Natural killer cell treated with Interleukin-12 subunit alpha and Interleukin-12 subunit beta and Interleukin-15 and Interleukin-18, amount 100 ng/mL, for 72 hours (primary cell): ENCODE data around the gene SLC27A6. TPM values are rescaled to one million over a fixed set of nuclear protein-coding genes. Genes with fewer than 3 reads are reported as not detected.
"Not testable (repeated sequence)": the region's sequence is repeated elsewhere in the genome, so short reads cannot be mapped to it uniquely, and the experiment has no call there.

ENCODE experiments used
- ATAC-seq, 2 donors: fragments of 150-1000 bp; cut with Tn5 transposase in 1 of 2; sonication (Bioruptor Pico), chemical (Tn5 transposase) in 1 of 2; 2 replicates each; pipeline ENCODE4 v1.10.0; 2021
- DNase-seq: peaks from one replicate; pipeline ENCODE4 v3.0.0; 2022; ENCODE audit warnings: low spot score
- H3K27ac Mint-ChIP-seq, 2 donors: 1 replicate in 1 of 2; 2 replicates in 1 of 2; pipeline ENCODE4 v1.8.0; 2022; ENCODE audit warnings: mixed read lengths in 2 of 2, mild to moderate bottlenecking in 1 of 2, moderate library complexity in 1 of 2
- H3K27me3 Mint-ChIP-seq, 2 donors: 1 replicate in 1 of 2; 2 replicates in 1 of 2; pipeline ENCODE4 v1.8.0; 2022; ENCODE audit warnings: mixed read lengths in 2 of 2
- H3K36me3 Mint-ChIP-seq: one replicate; pipeline ENCODE4 v1.8.0; 2022; ENCODE audit warnings: mixed read lengths
- H3K4me1 Mint-ChIP-seq, 2 donors: 1 replicate in 1 of 2; 2 replicates in 1 of 2; pipeline ENCODE4 v1.8.0; 2022; ENCODE audit warnings: low read depth in 2 of 2, mixed read lengths in 2 of 2, mild to moderate bottlenecking in 1 of 2
- H3K4me3 Mint-ChIP-seq: one replicate; pipeline ENCODE4 v1.8.0; 2022; ENCODE audit warnings: mixed read lengths
- H3K9me3 Mint-ChIP-seq: 2 replicates; pipeline ENCODE4 v1.8.0; 2022; ENCODE audit warnings: mixed read lengths
- total RNA-seq, 2 donors: library from RNA; stranded (reverse); gene quantifications; one replicate each; pipeline ENCODE4 v1.2.3, GENCODE V29; 2022

The SLC27A6 gene
- total RNA-seq, 2 donors from 2014 or later, result not detected

DNA sequence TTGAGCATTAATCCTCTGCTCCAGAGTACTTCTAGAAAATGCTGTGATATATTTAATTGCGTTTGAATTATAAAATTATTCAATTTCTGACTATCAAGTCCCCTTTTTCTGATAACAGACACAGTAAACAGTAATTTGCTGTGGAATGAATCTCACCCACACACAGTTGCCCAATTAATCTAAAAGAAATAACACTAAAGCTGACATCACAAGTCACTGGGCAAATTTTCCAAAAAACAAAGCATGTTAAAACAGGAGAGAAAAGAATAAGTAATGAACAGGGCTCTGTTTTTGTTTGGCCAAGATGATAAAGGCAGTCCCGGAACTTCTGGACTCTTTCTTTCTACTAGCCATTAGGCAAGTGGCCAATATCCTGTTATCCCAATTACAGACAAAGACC is 56.5 kb downstream of the SLC27A6 start:
- Mint-ChIP-seq H3K4me1 (no peaks in the 10 kb centered on the region), H3K27ac (no peak overlapping the region), H3K9me3 (peaks cover 4% of the 10 kb centered on the region), H3K36me3 (no peaks in the 10 kb centered on the region), H3K4me3 (no peak overlapping the region), H3K27me3 (peaks cover 2 to 11% of the 10 kb centered on the region in 2 donors)
- ATAC-seq (no peak), DNase-seq (no peak)

DNA sequence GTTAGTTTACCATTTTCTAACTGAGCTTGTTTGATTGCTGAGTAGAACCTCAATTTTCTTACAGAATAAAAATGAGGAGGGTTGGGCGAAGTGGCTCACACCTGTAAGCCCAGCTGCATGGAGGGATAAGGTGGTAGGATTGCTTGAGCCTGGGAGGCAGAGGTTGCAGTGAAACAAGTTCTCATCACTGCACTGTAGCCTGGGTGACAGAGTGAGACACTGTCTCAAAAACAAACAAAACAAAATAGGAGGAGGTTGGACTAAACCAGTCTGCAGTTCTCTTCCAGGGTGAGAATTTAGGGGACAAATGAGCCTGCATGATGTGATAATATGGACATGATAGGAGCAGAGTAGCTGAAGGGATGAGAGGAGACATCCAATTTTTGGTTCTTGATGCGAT is 57.3 kb downstream of the SLC27A6 start:
- H3K4me3 Mint-ChIP-seq, result no peak overlapping the region
- ATAC-seq (no peak), DNase-seq (no peak)
- H3K27ac Mint-ChIP-seq, result no peak overlapping the region
- no peaks in the 10 kb centered on the region for H3K4me1 Mint-ChIP-seq
- no peaks in the 10 kb centered on the region for H3K36me3 Mint-ChIP-seq
- peaks cover 4% of the 10 kb centered on the region for H3K9me3 Mint-ChIP-seq
- peaks cover 2 to 11% of the 10 kb centered on the region in 2 donors for H3K27me3 Mint-ChIP-seq

DNA sequence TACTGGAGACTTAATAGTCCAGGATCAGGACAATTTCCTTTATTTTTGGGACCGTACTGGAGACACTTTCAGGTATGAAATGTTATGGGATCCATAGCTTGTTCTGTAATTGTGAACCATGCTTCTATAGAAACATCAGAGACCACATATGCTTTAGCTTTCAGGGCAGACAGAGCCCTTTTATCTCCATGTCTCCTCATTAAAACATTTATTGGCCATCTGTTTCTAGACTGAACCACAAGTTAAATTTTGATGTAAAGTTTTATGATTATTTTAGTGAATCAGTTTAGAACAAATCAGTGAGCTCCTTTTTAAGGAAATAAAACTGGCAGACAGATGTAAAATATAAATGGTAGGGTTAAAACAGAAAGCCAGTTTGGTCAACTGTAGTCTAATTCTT is 62.0 kb downstream of the SLC27A6 start:
- Mint-ChIP-seq H3K36me3 (no peaks in the 10 kb centered on the region), H3K27ac (no peak overlapping the region), H3K4me3 (no peak overlapping the region), H3K27me3 (peaks cover 2 to 7% of the 10 kb centered on the region in 2 donors), H3K4me1 (no peaks in the 10 kb centered on the region), H3K9me3 (peaks cover 4% of the 10 kb centered on the region)
- DNase-seq, result no peak
- no peak for ATAC-seq

DNA sequence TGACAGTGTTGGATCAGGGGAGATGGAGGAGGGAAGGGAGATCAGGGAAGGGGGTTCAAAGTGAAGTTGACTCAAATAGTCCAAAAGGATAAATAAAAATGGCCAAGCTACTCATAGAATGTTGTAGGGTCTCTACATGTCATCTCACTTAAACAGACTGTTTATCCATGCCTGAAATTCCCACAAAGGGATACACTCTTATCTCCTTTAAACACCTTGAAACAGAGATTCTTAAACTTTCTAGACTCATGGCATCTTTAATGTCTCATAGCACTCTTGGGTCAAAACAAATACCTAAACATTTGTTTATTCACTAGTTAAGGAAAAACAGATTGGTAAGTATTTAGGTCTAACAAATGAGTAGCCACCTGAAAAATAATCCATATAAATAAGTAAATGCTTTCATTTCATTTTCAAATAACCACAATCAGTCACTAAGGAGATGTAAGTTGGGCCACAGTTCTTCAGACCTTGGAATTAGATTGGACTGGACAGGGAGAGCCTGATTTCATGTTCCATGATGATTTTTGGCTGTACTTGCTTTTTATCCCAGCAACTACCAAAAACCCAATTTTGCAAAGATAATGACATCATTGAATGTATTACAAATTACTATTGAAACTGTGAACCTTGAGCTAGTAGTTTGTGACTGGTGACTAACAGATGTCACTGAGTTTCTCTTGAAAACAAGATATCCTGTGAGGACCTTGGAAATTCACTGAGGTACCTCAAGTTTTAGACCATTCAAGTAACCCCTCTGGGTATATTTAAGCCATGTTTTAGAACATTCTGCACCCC is 66.8 kb downstream of the SLC27A6 start:
- no peak overlapping the region for H3K4me3 Mint-ChIP-seq
- no peak overlapping the region for H3K27ac Mint-ChIP-seq
- no peaks in the 10 kb centered on the region for H3K4me1 Mint-ChIP-seq
- no peak for ATAC-seq
- H3K27me3 Mint-ChIP-seq, result no peaks in the 10 kb centered on the region
- peaks cover 3% of the 10 kb centered on the region for H3K9me3 Mint-ChIP-seq
- H3K36me3 Mint-ChIP-seq, result no peaks in the 10 kb centered on the region
- DNase-seq, result no peak

DNA sequence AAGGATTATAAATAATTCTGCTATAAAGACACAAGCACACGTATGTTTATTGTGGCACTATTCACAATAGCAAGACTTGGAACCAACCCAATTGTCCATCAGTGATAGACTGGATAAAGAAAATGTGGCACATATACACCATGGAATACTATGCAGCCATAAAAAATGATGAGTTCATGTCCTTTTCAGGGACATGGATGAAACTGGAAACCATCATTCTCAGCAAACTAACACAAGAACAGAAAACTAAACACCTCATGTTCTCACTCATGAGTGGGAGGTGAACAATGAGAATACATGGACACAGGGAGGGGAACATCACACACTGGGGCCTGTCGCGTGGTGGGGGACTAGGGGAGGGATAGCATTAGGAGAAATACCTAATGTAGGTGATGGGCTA is 71.0 kb downstream of the SLC27A6 start:
- H3K27me3 Mint-ChIP-seq, H3K4me3 Mint-ChIP-seq, H3K4me1 Mint-ChIP-seq, H3K36me3 Mint-ChIP-seq, H3K9me3 Mint-ChIP-seq, ATAC-seq, H3K27ac Mint-ChIP-seq, DNase-seq: not testable (repeated sequence)

DNA sequence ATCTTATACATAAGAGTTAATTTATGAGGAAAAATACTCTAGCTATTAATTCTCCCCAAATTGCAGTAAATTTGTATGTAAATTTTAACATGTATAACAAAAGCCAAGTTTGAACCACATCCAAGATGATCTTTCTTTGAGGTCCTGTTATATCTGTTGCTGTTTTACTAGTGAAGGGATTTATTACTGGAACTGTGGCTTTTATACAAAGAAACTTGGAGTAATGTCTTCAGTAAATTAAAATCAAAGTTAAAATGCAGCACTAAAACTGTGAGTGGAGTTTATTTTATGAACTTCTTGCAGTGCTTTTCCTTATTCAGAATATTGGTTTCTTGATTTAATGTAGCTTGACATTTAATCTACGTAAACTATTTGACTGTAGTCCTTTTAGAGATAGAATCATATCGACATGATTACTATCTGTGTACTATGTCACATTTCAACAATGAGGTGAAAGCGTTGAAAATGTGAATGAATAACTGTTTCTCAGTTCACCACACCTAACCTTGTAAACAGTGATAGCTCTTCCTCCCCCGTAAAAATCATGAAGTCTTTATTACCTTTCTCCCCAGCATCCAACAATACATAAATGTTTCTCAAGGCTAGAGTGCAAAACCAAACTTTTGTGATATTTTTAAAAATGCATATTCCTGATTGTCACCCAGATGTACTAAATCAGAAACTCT is 76.1 kb downstream of the SLC27A6 start:
- no peak overlapping the region for H3K27ac Mint-ChIP-seq
- peaks cover 0 to 7% of the 10 kb centered on the region in 2 donors for H3K27me3 Mint-ChIP-seq
- DNase-seq, result no peak
- no peak overlapping the region for H3K4me3 Mint-ChIP-seq
- H3K36me3 Mint-ChIP-seq, result peaks cover 10% of the 10 kb centered on the region
- ATAC-seq, result no peak
- H3K9me3 Mint-ChIP-seq, result peaks cover 20% of the 10 kb centered on the region
- H3K4me1 Mint-ChIP-seq, result no peaks in the 10 kb centered on the region

DNA sequence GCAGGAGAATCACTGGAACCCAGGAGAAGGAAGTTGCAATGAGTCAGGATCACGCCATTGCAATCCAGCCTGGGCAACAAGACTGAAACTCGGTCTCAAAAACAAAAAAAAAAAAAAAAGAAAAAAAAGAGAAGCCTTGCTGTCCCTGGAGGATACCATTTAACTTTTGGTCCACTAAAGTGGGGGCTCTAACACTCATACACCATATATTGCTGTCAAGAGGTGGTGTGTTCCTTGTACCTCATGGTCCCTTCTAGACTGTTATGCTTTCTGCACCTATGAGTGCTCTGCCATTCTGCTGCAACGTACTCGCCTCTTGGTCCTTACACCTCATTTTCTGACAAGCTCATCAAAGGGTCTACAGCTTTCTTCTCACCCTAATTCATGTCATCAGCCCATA is 77.0 kb downstream of the SLC27A6 start:
- H3K4me3 Mint-ChIP-seq, result no peak overlapping the region
- H3K27me3 Mint-ChIP-seq, result peaks cover 0 to 7% of the 10 kb centered on the region in 2 donors
- no peaks in the 10 kb centered on the region for H3K4me1 Mint-ChIP-seq
- DNase-seq, result no peak
- peaks cover 10% of the 10 kb centered on the region for H3K36me3 Mint-ChIP-seq
- H3K9me3 Mint-ChIP-seq, result peaks cover 20% of the 10 kb centered on the region
- H3K27ac Mint-ChIP-seq, result no peak overlapping the region
- ATAC-seq, result no peak

DNA sequence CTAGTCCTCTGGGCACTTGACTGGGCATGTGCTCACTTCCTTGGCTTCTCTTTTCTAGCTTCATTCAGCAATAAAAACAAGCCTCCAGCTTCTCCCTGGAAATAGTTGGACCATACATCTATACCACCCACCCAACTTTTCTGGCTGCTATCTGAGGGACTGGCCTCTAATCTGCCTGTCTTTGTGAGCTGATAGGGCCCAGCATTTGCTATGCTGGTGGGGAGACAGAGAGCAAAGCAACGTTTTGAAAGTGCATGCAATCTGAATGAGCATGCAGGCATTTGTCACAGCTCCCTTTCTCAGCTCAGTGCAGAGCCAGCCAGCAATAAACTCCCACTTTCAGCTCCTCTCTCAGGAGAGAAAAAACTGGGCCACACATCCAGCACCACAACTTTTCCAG is 78.6 kb downstream of the SLC27A6 start:
- Mint-ChIP-seq H3K9me3 (peaks cover 20% of the 10 kb centered on the region), H3K4me1 (no peaks in the 10 kb centered on the region), H3K36me3 (peaks cover 10% of the 10 kb centered on the region), H3K27ac (no peak overlapping the region), H3K4me3 (no peak overlapping the region), H3K27me3 (peaks cover 0 to 7% of the 10 kb centered on the region in 2 donors)
- DNase-seq (no peak), ATAC-seq (no peak)

DNA sequence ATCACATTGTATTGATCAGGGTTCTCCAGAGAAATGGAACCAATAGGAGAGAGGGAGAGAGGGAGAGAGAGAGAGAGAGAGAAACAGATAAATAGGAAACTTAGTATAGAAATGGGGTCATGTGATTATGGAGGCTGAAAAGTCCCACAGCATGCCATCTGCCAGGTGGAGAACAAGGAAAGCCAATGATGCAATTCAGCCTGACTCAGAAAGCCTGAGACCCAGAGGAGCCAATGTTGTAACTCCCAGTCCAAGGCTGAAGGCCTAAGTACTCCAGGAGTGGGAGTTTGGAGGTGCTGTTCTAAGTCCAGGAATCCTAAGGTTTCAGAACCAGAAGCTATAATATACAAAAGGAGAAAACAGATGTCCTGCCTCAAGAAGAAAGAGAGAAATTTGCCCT is 80.9 kb downstream of the SLC27A6 start:
- ATAC-seq (no peak), DNase-seq (no peak)
- no peak overlapping the region for H3K27ac Mint-ChIP-seq
- H3K4me3 Mint-ChIP-seq, result no peak overlapping the region
- peaks cover 10% of the 10 kb centered on the region for H3K36me3 Mint-ChIP-seq
- H3K4me1 Mint-ChIP-seq, result no peaks in the 10 kb centered on the region
- peaks cover 20% of the 10 kb centered on the region for H3K9me3 Mint-ChIP-seq
- H3K27me3 Mint-ChIP-seq, result peaks cover 0 to 10% of the 10 kb centered on the region in 2 donors

DNA sequence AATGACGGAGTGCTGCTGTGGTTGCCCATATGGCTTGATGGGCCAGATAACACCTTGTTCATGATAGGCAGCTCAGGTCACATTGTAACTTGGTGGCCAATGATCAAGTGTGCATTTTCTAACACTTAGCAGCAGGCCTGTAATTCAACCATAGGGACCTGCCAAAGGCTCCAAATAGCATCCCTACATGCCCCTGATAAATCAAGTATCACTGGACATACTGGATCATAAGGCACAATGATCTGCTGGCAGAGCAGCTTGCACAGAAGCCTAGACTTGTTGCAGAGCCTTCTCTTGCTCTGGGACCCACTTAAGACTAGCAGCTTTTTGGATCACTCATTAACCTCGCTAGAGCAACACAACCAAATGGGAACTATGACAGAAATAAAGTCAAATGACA is 83.2 kb downstream of the SLC27A6 start:
- Mint-ChIP-seq H3K36me3 (peaks cover 10% of the 10 kb centered on the region), H3K4me1 (no peaks in the 10 kb centered on the region), H3K4me3 (no peak overlapping the region), H3K27ac (no peak overlapping the region), H3K9me3 (peaks cover 10% of the 10 kb centered on the region), H3K27me3 (peaks cover 0 to 14% of the 10 kb centered on the region in 2 donors)
- ATAC-seq (no peak), DNase-seq (no peak)

DNA sequence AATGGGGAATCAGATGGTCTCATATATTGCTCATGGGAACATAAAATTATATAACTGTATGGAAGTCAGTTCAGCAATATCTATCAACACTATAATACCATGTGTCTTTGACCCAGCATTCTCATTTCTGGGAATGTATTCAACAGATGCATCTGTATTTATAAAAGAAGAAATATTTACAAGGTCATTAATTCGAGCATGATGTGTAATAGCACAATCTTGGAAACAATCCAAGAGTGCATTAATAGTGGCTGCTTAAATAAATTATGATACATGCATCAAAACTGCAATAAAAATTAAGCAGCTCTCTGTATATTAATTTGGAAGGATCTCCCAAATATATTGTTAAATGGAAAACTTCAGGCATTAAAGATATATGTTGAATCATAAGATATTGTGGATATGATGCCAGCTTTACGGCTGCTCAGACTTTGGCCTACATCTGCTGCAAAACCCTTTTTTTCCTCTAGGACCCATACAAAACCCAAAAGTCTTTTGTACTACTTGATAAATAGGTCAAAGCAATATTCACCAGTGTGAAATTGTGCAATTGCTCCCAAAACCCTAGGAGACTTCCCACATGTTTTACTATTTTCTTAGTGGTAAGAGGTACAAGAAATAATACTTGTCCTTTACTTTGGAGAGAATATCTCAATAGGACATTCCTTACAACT is 84.0 kb downstream of the SLC27A6 start:
- ATAC-seq (no peak), DNase-seq (no peak)
- Mint-ChIP-seq H3K4me3 (no peak overlapping the region), H3K36me3 (peaks cover 6% of the 10 kb centered on the region), H3K4me1 (no peaks in the 10 kb centered on the region), H3K27ac (no peak overlapping the region), H3K27me3 (peaks cover 0 to 14% of the 10 kb centered on the region in 2 donors), H3K9me3 (peaks cover 8% of the 10 kb centered on the region)

DNA sequence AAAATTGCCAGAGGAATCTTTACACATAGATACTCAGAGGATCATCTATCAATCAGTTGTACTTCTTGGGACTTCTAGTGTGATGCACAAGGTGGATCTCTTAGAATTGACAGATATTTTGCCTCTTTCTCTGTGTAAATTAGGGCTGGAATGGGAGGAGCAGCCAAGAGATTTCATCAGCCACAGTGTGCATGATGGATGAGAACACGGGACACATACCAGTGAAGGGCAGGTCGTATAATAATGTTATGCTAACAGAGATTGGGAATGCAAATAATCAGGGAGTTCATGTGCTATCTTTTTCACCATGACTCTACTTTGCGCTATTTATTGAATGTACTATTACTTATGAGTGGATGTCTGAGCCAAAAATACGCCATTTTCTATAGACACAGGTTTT is 86.0 kb downstream of the SLC27A6 start:
- H3K27ac Mint-ChIP-seq, result no peak overlapping the region
- ATAC-seq (no peak), DNase-seq (no peak)
- H3K4me3 Mint-ChIP-seq, result no peak overlapping the region
- no peaks in the 10 kb centered on the region for H3K4me1 Mint-ChIP-seq
- H3K36me3 Mint-ChIP-seq, result no peaks in the 10 kb centered on the region
- peaks cover 0 to 9% of the 10 kb centered on the region in 2 donors for H3K27me3 Mint-ChIP-seq
- no peaks in the 10 kb centered on the region for H3K9me3 Mint-ChIP-seq

DNA sequence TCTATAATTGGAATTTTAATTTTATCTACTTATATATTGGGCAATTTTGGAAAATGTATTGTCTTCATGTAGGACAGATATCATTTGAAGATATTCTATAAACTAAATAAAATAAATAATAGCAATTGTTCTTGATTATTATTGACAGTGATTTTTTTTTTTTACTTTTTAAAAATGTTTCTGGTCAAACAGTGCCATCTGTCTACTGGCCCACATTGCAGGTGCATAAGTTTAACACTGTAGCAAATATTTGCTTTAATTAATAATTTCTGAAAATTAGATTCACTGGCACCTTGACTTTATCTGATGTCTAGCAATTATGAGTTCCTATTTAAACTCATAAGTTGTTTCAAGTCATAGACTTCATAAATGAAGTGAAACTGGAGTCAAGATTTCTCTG is 88.2 kb downstream of the SLC27A6 start:
- Mint-ChIP-seq H3K27me3 (peaks cover 0 to 25% of the 10 kb centered on the region in 2 donors), H3K4me3 (no peak overlapping the region), H3K9me3 (no peaks in the 10 kb centered on the region), H3K27ac (no peak overlapping the region), H3K36me3 (no peaks in the 10 kb centered on the region), H3K4me1 (no peaks in the 10 kb centered on the region)
- DNase-seq, result no peak
- no peak for ATAC-seq

DNA sequence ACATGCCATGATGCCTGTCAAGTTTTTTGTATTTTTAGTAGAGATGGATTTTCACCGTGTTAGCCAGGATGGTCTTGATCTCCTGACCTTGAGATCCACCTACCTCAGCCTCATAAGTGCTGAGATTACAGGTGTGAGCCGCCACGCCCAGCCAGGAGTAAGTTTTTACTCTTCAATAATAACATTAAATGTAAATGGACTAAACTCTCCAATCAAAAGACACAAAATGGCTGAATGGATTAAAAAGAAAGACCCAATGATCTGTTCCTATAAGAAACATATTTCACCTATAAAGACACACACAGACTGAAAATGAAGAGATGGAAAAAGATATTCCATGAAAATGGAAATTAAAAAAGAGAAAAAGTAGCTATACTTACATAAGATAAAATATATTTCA is 92.0 kb downstream of the SLC27A6 start:
- DNase-seq, result no peak
- H3K27ac Mint-ChIP-seq, result no peak overlapping the region
- no peaks in the 10 kb centered on the region for H3K9me3 Mint-ChIP-seq
- no peaks in the 10 kb centered on the region for H3K36me3 Mint-ChIP-seq
- no peaks in the 10 kb centered on the region for H3K4me1 Mint-ChIP-seq
- peaks cover 0 to 40% of the 10 kb centered on the region in 2 donors for H3K27me3 Mint-ChIP-seq
- H3K4me3 Mint-ChIP-seq, result no peak overlapping the region
- ATAC-seq, result no peak
